H1 (cell line): ENCODE results near the gene CDH2. TPM values are rescaled to one million over a fixed set of nuclear protein-coding genes. Genes with fewer than 3 reads are reported as not detected.

ENCODE experiments used
- CREB1 ChIP-seq: IDR thresholded peaks from 2 replicates; pipeline ENCODE4 v1.6.1; 2012; ENCODE audit warnings: inconsistent platforms
- GTF2F1 ChIP-seq: IDR thresholded peaks from 2 replicates; pipeline ENCODE4 v1.6.1; 2012; ENCODE audit warnings: low read depth, low read length, improper control_type of control experiment, borderline replicate concordance
- HDAC2 ChIP-seq, 2 experiments: fragments of 300-600 bp in 1 of 2; sonication (generic) in 1 of 2; IDR thresholded peaks; 2 replicates each; pipeline ENCODE4 v1.6.1; 2011 to 2012; ENCODE audit warnings: low read depth in 2 of 2, low read length in 2 of 2, mild to moderate bottlenecking in 2 of 2, moderate library complexity in 2 of 2, borderline replicate concordance in 1 of 2, inconsistent platforms in 1 of 2
- RXRA ChIP-seq: IDR thresholded peaks from 2 replicates; pipeline ENCODE4 v1.6.1; 2011; ENCODE audit warnings: low read depth, mild to moderate bottlenecking, low read length, moderate library complexity; ENCODE audit not compliant: insufficient read depth
- SRF ChIP-seq: IDR thresholded peaks from 2 replicates; pipeline ENCODE4 v1.6.1; 2011; ENCODE audit warnings: mild to moderate bottlenecking, low read depth, low read length, moderate library complexity
- ZNF274 ChIP-seq: IDR thresholded peaks from 2 replicates; pipeline ENCODE4 v1.7.0; 2012; ENCODE audit warnings: low read length, borderline replicate concordance; ENCODE audit errors: extremely low read depth
- polyA plus RNA-seq, 7 experiments: library from polyadenylated mRNA; depleted of rRNA in 3 of 7; stranded (reverse) in 5 of 7; unstranded in 2 of 7; fragments of >200 nt in 5 of 7; fragments of 200-250 nt in 2 of 7; gene quantifications; 1 replicate in 5 of 7; 2 replicates in 1 of 7; 4 replicates in 1 of 7; pipeline versions ENCODE4 v1.2.1 to v1.2.3, GENCODE V29; 2011 to 2013; ENCODE audit warnings: missing spikeins in 2 of 7, mixed read lengths in 2 of 7
- total RNA-seq: library from RNA; stranded (reverse); fragmentation: NEBNext Ultra II Directional; extraction: Animal tissue kit (Norgen Biotek cat#: 25700); gene quantifications from 2 replicates; pipeline ENCODE4 v1.2.1, GENCODE V29; 2021

Gene CDH2
- total and polyA plus RNA-seq, 2 of the 8 experiments (the other 6 are each of a cell fraction or from before 2014, with no cell fraction given), result 15.0 to 56.5 TPM

- TF ChIP-seq RXRA (no peak), HDAC2 (IDR thresholded peaks at IDR 0.05; ENCODE audit: borderline replicate concordance in 1 of 2, low read depth in 2 of 2, low read length in 2 of 2) (no peak), SRF (no peak), GTF2F1 (no peak), ZNF274 (no peak), CREB1 (no peak)
Observed at GRCh38 chr18:28127763-28128658, 48.9 kb downstream of the CDH2 start (continued).
